K562 (cell line): Measurements from ENCODE around the gene LRMDA. TPM values are rescaled to one million over a fixed set of nuclear protein-coding genes. Genes with fewer than 3 reads are reported as not detected.
"Not testable (repeated sequence)": the region's sequence is repeated elsewhere in the genome, so short reads cannot be mapped to it uniquely, and the experiment has no call there.

ENCODE experiments used
- ATAC-seq: fragments of 200-7000 bp; cut with Tn5 transposase; 3 replicates; pipeline ENCODE4 v1.9.1; 2020; ENCODE audit warnings: moderate library complexity
- BruUV-seq: library from RNA; stranded (reverse); fragments of 400-500 nt; replicated peaks from 2 replicates; lab custom pipeline; 2021; lab: Mats Ljungman, UMichigan
- CTCF ChIA-PET: fragments of 300-600 bp; formaldehyde crosslinking; extraction: SDS; loops from one replicate; lab custom pipeline; 2021; ENCODE audit warnings: low intra/inter-chr PET ratio; lab: Yijun Ruan, JAX
- POLR2A ChIA-PET: fragments of 300-600, 350-650 bp; sonication (Branson Sonifier 250); formaldehyde crosslinking; extraction: SDS; loops from one replicate; lab custom pipeline; 2021; ENCODE audit warnings: antibody characterized with exemption, inconsistent platforms; lab: Yijun Ruan, JAX
- DNase-seq, 4 experiments: peaks; one replicate each; pipeline versions ENCODE4 v3.0.0 to v3.0.0-alpha.2; 2011 to 2018; ENCODE audit warnings: low spot score in 3 of 4, mixed read lengths in 3 of 4; ENCODE audit errors: extremely low read depth in 1 of 4
- FAIRE-seq: peaks from 2 replicates; lab custom pipeline; 2011; peaks lifted over from hg19 to GRCh38; lab: Jason Lieb, UNC
- H2AFZ ChIP-seq: 2 replicates; pipeline ENCODE4 v1.6.0; 2011; ENCODE audit warnings: low read depth, low read length, control low read depth, inconsistent platforms
- H3K27ac ChIP-seq: fragments of 200-600 bp; 3 replicates; pipeline ENCODE4 v1.8.0; 2011; ENCODE audit warnings: low read depth, mild to moderate bottlenecking, control low read depth, inconsistent platforms, low read length, moderate library complexity, mixed read lengths; ENCODE audit errors: extremely low read depth
- H3K27me3 ChIP-seq, 2 experiments: fragments of 300-600 bp in 1 of 2; 2 replicates in 1 of 2; 3 replicates in 1 of 2; pipeline versions ENCODE4 v1.6.0 to v1.8.0; 2011; ENCODE audit warnings: inconsistent platforms in 2 of 2, low read length in 2 of 2, mild to moderate bottlenecking in 1 of 2, mixed read lengths in 1 of 2, moderate library complexity in 1 of 2; ENCODE audit not compliant: control insufficient read depth in 2 of 2, insufficient read depth in 2 of 2
- H3K36me3 ChIP-seq: fragments of 300-600 bp; 3 replicates; pipeline ENCODE4 v1.8.0; 2011; ENCODE audit warnings: mild to moderate bottlenecking, low read length, inconsistent platforms; ENCODE audit not compliant: control insufficient read depth, insufficient read depth
- H3K4me1 ChIP-seq, 2 experiments: fragments of 200-600 bp in 1 of 2; replicated peaks in 1 of 2; 2 replicates in 1 of 2; 3 replicates in 1 of 2; pipeline versions ENCODE4 v1.5.1 to v1.8.0; 2011; ENCODE audit warnings: inconsistent platforms in 2 of 2, low read length in 2 of 2, mild to moderate bottlenecking in 1 of 2, mixed read lengths in 1 of 2, moderate library complexity in 1 of 2; ENCODE audit not compliant: control insufficient read depth in 2 of 2, insufficient read depth in 2 of 2
- H3K4me2 ChIP-seq: 2 replicates; pipeline ENCODE4 v1.6.1; 2011; ENCODE audit warnings: low read length, control low read depth, inconsistent platforms, mixed read lengths; ENCODE audit not compliant: insufficient read depth
- H3K4me3 ChIP-seq: fragments of 200-600 bp; sonication (generic), shearing (Covaris generic); 2 replicates; pipeline ENCODE4 v1.5.1; 2016; ENCODE audit warnings: control low read depth, inconsistent platforms
- H3K79me2 ChIP-seq: fragments of 200-600 bp; 3 replicates; pipeline ENCODE4 v1.8.0; 2011; ENCODE audit warnings: low read length, inconsistent platforms; ENCODE audit not compliant: control insufficient read depth, insufficient read depth
- H3K9ac ChIP-seq, 2 experiments: 2 replicates each; pipeline versions ENCODE4 v1.6.0 to v1.6.1; 2011; ENCODE audit warnings: low read depth in 2 of 2, low read length in 2 of 2, control low read depth in 1 of 2, inconsistent platforms in 1 of 2, mild to moderate bottlenecking in 1 of 2, mixed read lengths in 1 of 2; ENCODE audit not compliant: insufficient read depth in 1 of 2
- H3K9me1 ChIP-seq: one replicate; pipeline ENCODE4 v1.6.0; 2011; ENCODE audit warnings: inconsistent platforms, mild to moderate bottlenecking, low read length, moderate library complexity; ENCODE audit not compliant: control insufficient read depth, insufficient read depth
- H3K9me3 ChIP-seq: replicated peaks from 2 replicates; pipeline ENCODE4 v1.5.1; 2011; ENCODE audit warnings: low read depth, low read length, inconsistent platforms; ENCODE audit not compliant: control insufficient read depth, insufficient read depth
- H4K20me1 ChIP-seq: replicated peaks from 2 replicates; pipeline ENCODE4 v1.6.1; 2011; ENCODE audit warnings: low read length, inconsistent platforms, mixed read lengths; ENCODE audit not compliant: control insufficient read depth, insufficient read depth
- ATF1 ChIP-seq, 2 experiments: fragments of 450-650 bp in 1 of 2; IDR thresholded peaks; 2 replicates each; pipeline ENCODE4 v1.6.1; 2016; ENCODE audit warnings: missing compliant biosample characterization in 1 of 2, missing genetic modification characterization in 1 of 2
- PRPF4 ChIP-seq: fragments of 200-400 bp; formaldehyde crosslinking; IDR thresholded peaks from one replicate; pipeline ENCODE4 v1.6.1; 2017; ENCODE audit warnings: low read length, low read depth, mild to moderate bottlenecking; ENCODE audit not compliant: insufficient read depth, poor library complexity, severe bottlenecking
- WGBS: fragments of 100-300 bp; shearing (Covaris generic); methylation state at CpG from one replicate; pipeline ENCODE4 v1.1.6; 2016; ENCODE audit warnings: low coverage, mixed read lengths; ENCODE audit not compliant: insufficient coverage; ENCODE audit errors: missing lambda C conversion rate; 5-methylcytosine and 5-hydroxymethylcytosine counted together
- in situ Hi-C: fragments of 300-500 bp; cut with MboI; formaldehyde crosslinking; loops from 4 replicates; pipeline ENCODE4 v1.15.0; 2018; ENCODE audit warnings: inconsistent platforms, mixed read lengths
- intact Hi-C: fragments of 100-400 bp; cut with micrococcal nuclease; formaldehyde crosslinking; loops from 2 replicates; pipeline ENCODE4 v1.14.2; 2022
- polyA plus RNA-seq, 8 experiments: library from polyadenylated mRNA; depleted of rRNA in 4 of 8; stranded (reverse) in 5 of 8; unstranded in 3 of 8; fragments of >200 nt; fragmentation: Nextera tagmentation in 2 of 8; fragmentation: Illumina TruSeq in 1 of 8; extraction: Ambion mirVana in 2 of 8; extraction: Trizol in 1 of 8; gene quantifications; 2 replicates each; pipeline versions ENCODE4 v1.2.1 to v1.2.3, GENCODE V29; 2011 to 2014; ENCODE audit warnings: inconsistent platforms in 1 of 8, missing spikeins in 1 of 8
- total RNA-seq, 7 experiments: library from RNA; depleted of rRNA in 6 of 7; stranded (reverse); fragments of >200 nt in 6 of 7; fragmentation: Illumina TruSeq in 2 of 7; extraction: Trizol in 2 of 7; gene quantifications; 2 replicates each; pipeline versions ENCODE4 v1.2.1 to v1.2.3, GENCODE V29; 2011 to 2021; ENCODE audit warnings: low replicate concordance in 1 of 7
- TF ChIP-seq, protein P1 (sequence below): fragments of 200-400 bp; formaldehyde crosslinking; IDR thresholded peaks from 2 replicates; pipeline ENCODE4 v1.6.1; 2017; ENCODE audit warnings: mild to moderate bottlenecking, low read depth, low read length, moderate library complexity
- TF ChIP-seq, protein P2 (sequence below): sonication (generic); IDR thresholded peaks from 2 replicates; pipeline ENCODE4 v1.6.1; 2016

LRMDA gene
- total and polyA plus RNA-seq, 9 of the 15 experiments (the other 6 are each of a cell fraction or from before 2014, with no cell fraction given) = 0.25 TPM; not detected in 8

DNA sequence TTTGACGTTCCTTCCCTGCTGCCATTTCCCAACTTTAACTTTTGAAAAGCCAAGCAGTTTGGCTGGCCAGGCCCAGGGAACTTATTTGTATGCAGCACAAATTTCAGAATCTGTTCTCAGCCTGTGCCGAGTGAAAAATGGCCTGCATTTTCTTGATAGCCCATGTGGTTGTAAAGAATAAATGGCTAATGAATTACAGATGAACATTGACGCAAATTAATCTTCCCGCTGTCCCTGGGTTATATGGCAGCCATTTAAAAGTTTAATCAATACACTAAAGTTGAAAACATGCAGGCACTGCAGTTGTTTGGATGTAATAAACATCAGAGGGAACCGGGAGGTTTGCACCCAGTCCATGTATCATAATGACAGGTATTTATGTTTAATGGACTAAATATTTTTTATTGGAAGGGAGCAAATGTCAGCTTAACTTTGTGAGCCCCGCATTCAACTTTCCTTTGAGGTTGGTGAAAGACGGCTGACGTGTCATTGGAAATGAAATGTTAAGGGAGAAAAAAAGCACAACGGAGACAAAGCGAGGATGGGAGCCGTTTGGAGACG is 1092.4 kb downstream of the LRMDA start (continued):
- TF ChIP-seq, protein P1, sequence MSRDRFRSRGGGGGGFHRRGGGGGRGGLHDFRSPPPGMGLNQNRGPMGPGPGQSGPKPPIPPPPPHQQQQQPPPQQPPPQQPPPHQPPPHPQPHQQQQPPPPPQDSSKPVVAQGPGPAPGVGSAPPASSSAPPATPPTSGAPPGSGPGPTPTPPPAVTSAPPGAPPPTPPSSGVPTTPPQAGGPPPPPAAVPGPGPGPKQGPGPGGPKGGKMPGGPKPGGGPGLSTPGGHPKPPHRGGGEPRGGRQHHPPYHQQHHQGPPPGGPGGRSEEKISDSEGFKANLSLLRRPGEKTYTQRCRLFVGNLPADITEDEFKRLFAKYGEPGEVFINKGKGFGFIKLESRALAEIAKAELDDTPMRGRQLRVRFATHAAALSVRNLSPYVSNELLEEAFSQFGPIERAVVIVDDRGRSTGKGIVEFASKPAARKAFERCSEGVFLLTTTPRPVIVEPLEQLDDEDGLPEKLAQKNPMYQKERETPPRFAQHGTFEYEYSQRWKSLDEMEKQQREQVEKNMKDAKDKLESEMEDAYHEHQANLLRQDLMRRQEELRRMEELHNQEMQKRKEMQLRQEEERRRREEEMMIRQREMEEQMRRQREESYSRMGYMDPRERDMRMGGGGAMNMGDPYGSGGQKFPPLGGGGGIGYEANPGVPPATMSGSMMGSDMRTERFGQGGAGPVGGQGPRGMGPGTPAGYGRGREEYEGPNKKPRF = no peak
- TF ChIP-seq, protein P2, sequence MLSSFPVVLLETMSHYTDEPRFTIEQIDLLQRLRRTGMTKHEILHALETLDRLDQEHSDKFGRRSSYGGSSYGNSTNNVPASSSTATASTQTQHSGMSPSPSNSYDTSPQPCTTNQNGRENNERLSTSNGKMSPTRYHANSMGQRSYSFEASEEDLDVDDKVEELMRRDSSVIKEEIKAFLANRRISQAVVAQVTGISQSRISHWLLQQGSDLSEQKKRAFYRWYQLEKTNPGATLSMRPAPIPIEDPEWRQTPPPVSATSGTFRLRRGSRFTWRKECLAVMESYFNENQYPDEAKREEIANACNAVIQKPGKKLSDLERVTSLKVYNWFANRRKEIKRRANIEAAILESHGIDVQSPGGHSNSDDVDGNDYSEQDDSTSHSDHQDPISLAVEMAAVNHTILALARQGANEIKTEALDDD = no peak
- TF ChIP-seq PRPF4 (no peak), ATF1 (CRISPR knock-in tag; IDR thresholded peaks at IDR 0.05) (no peak), ATF1 (tag; IDR thresholded peaks at IDR 0.05) (no peak)

DNA sequence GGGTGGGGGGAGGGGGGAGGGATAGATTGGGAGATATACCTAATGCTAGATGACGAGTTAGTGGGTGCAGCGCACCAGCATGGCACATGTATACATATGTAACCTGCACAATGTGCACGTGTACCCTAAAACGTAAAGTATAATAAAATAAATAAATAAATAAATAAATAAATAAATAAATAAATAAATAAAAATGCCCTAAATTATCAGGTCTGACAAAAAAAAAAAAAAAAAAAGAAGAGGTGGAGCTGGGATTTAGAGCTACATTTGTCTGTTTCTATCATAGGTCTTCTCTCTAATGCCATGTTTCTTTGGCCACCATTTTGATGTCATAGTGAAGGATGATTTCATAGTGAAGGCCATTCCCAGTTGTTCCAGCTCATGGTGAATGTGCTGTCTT is 1095.4 kb downstream of the LRMDA start:
- POLR2A ChIA-PET, H3K4me2 ChIP-seq, in situ Hi-C loops, H3K27ac ChIP-seq, ATAC-seq, H3K9me3 ChIP-seq, CTCF ChIA-PET, FAIRE-seq, H3K27me3 ChIP-seq, H3K36me3 ChIP-seq, H3K4me3 ChIP-seq, H2AFZ ChIP-seq, BruUV-seq, H3K79me2 ChIP-seq, H3K4me1 ChIP-seq, DNase-seq, intact Hi-C loops, H3K9me1 ChIP-seq, H3K9ac ChIP-seq, H4K20me1 ChIP-seq: not testable (repeated sequence)
- 0% methylated on average over 2 of the region's 4 CpGs for WGBS
